Endothelial cell of umbilical vein (primary cell): ENCODE results near the gene A3GALT2. TPM values are rescaled to one million over a fixed set of nuclear protein-coding genes. Genes with fewer than 3 reads are reported as not detected.
"Not testable (repeated sequence)": the region's sequence is repeated elsewhere in the genome, so short reads cannot be mapped to it uniquely, and the experiment has no call there.

Experiments used
- BruUV-seq: library from RNA; stranded (reverse); fragments of 400-500 nt; replicated peaks from 2 replicates; lab custom pipeline; 2021; lab: Mats Ljungman, UMichigan
- CTCF ChIA-PET: fragments of 300-600, 350-600 bp; sonication (Branson Sonifier 250); formaldehyde crosslinking; loops from one replicate; lab custom pipeline; 2021; ENCODE audit warnings: antibody characterized with exemption, inconsistent platforms; lab: Charles Lee
- POLR2A ChIA-PET: fragments of 300-600, 350-600 bp; sonication (Branson Sonifier 250); formaldehyde crosslinking; loops from one replicate; lab custom pipeline; 2021; ENCODE audit warnings: antibody characterized with exemption, inconsistent platforms; lab: Charles Lee
- DNase-seq: peaks from one replicate; pipeline ENCODE4 v3.0.0-alpha.2; 2011; ENCODE audit warnings: low read depth, low spot score
- FAIRE-seq: peaks from 2 replicates; lab custom pipeline; 2011; peaks lifted over from hg19 to GRCh38; lab: Jason Lieb, UNC
- H2AFZ ChIP-seq: 2 replicates; pipeline ENCODE4 v1.6.0; 2012; ENCODE audit warnings: low read depth, low read length, control low read depth, inconsistent platforms
- H3K27ac ChIP-seq: 2 replicates; pipeline ENCODE4 v1.5.1; 2011; ENCODE audit warnings: low read depth, mild to moderate bottlenecking, control low read depth, low read length, moderate library complexity; ENCODE audit not compliant: insufficient read depth
- H3K27me3 ChIP-seq, 2 experiments: 2 replicates each; pipeline versions ENCODE4 v1.6.0 to v1.6.1; 2011; ENCODE audit warnings: low read length in 2 of 2, mixed read lengths in 1 of 2; ENCODE audit not compliant: control insufficient read depth in 2 of 2, insufficient read depth in 2 of 2
- H3K36me3 ChIP-seq, 2 experiments: 2 replicates in 1 of 2; 3 replicates in 1 of 2; pipeline ENCODE4 v1.5.1; 2011; ENCODE audit warnings: low read length in 2 of 2, mild to moderate bottlenecking in 1 of 2, moderate library complexity in 1 of 2; ENCODE audit not compliant: control insufficient read depth in 2 of 2, insufficient read depth in 2 of 2; ENCODE audit errors: extremely low read depth in 1 of 2
- H3K4me1 ChIP-seq: 3 replicates; pipeline ENCODE4 v1.5.1; 2011; ENCODE audit warnings: mild to moderate bottlenecking, low read length; ENCODE audit not compliant: control insufficient read depth, insufficient read depth; ENCODE audit errors: extremely low read depth
- H3K4me2 ChIP-seq: 2 replicates; pipeline ENCODE4 v1.6.1; 2011; ENCODE audit warnings: low read length, control low read depth, mixed read lengths; ENCODE audit not compliant: insufficient read depth
- H3K4me3 ChIP-seq, 3 experiments: fragments of 200-600 bp in 1 of 3; sonication (generic), shearing (Covaris generic) in 1 of 3; replicated peaks in 1 of 3; 2 replicates each; pipeline ENCODE4 v1.5.1; 2011 to 2016; ENCODE audit warnings: control low read depth in 3 of 3, low read length in 3 of 3, mild to moderate bottlenecking in 2 of 3, inconsistent platforms in 1 of 3, low read depth in 1 of 3, moderate library complexity in 1 of 3; ENCODE audit not compliant: insufficient read depth in 1 of 3
- H3K79me2 ChIP-seq: 2 replicates; pipeline ENCODE4 v1.6.0; 2012; ENCODE audit warnings: low read length, inconsistent platforms; ENCODE audit not compliant: control insufficient read depth, insufficient read depth
- H3K9ac ChIP-seq: replicated peaks from 2 replicates; pipeline ENCODE3; 2011; ENCODE audit warnings: low read length, control low read depth; ENCODE audit not compliant: insufficient read depth; ENCODE audit errors: extremely low read depth
- H3K9me1 ChIP-seq: replicated peaks from 3 replicates; pipeline ENCODE4 v1.6.0; 2011; ENCODE audit warnings: mild to moderate bottlenecking, low read length; ENCODE audit not compliant: control insufficient read depth, insufficient read depth; ENCODE audit errors: extremely low read depth
- H3K9me3 ChIP-seq: replicated peaks from 2 replicates; pipeline ENCODE4 v1.5.1; 2012; ENCODE audit warnings: low read length, inconsistent platforms; ENCODE audit not compliant: control insufficient read depth, insufficient read depth
- H4K20me1 ChIP-seq: replicated peaks from 2 replicates; pipeline ENCODE3; 2011; ENCODE audit warnings: mild to moderate bottlenecking, low read length; ENCODE audit not compliant: control insufficient read depth, insufficient read depth; ENCODE audit errors: extremely low read depth
- EZH2 ChIP-seq: IDR thresholded peaks from 2 replicates; pipeline ENCODE4 v1.6.1; 2012; ENCODE audit warnings: borderline replicate concordance, low read depth, mild to moderate bottlenecking, moderate library complexity, low read length, inconsistent platforms; ENCODE audit not compliant: severe bottlenecking
- FOS ChIP-seq: IDR thresholded peaks from 2 replicates; pipeline ENCODE4 v1.6.1; 2011; ENCODE audit warnings: mild to moderate bottlenecking, low read length, moderate library complexity, borderline replicate concordance; ENCODE audit not compliant: insufficient read depth
- GATA2 ChIP-seq: IDR thresholded peaks from 2 replicates; pipeline ENCODE4 v1.7.0; 2011; ENCODE audit warnings: low read depth, mild to moderate bottlenecking, moderate library complexity, mixed read lengths, low read length; ENCODE audit not compliant: insufficient read length, insufficient read depth
- JUN ChIP-seq: IDR thresholded peaks from 2 replicates; pipeline ENCODE4 v1.6.1; 2011; ENCODE audit warnings: borderline replicate concordance, low read depth; ENCODE audit not compliant: insufficient read length, insufficient read depth
- MYC ChIP-seq: IDR thresholded peaks from one replicate; pipeline ENCODE4 v1.6.1; 2011; ENCODE audit warnings: mild to moderate bottlenecking, low read depth, low read length
- POLR2A ChIP-seq: IDR thresholded peaks from 2 replicates; pipeline ENCODE4 v1.6.1; 2012; ENCODE audit warnings: low read depth, mild to moderate bottlenecking, control low read depth, low read length
- POLR2AphosphoS5 ChIP-seq: IDR thresholded peaks from 2 replicates; pipeline ENCODE4 v1.6.1; 2012; ENCODE audit warnings: low read depth, mild to moderate bottlenecking, control low read depth, low read length, moderate library complexity; ENCODE audit not compliant: insufficient read depth
- dilution Hi-C: fragments of 300-500 bp; cut with MboI; formaldehyde crosslinking; loops from one replicate; pipeline ENCODE4 v1.15.0; 2019; ENCODE audit warnings: low sequenced_read_pairs; ENCODE audit not compliant: extremely low pct_ligation_motif_present
- intact Hi-C: fragments of 100-400 bp; cut with micrococcal nuclease; formaldehyde crosslinking; loops from one replicate; pipeline ENCODE4 v1.10.0; 2022
- polyA plus RNA-seq, 4 experiments: library from polyadenylated mRNA; depleted of rRNA in 3 of 4; stranded (reverse) in 3 of 4; unstranded in 1 of 4; fragments of >200 nt; gene quantifications; 2 replicates each; pipeline versions ENCODE4 v1.2.1 to v1.2.3, GENCODE V29; 2011 to 2012; ENCODE audit warnings: missing spikeins in 1 of 4
- total RNA-seq: library from RNA; stranded (reverse); gene quantifications from 2 replicates; pipeline ENCODE4 v1.2.3, GENCODE V29; 2021
- TF ChIP-seq, protein P1 (sequence below): IDR thresholded peaks from 2 replicates; pipeline ENCODE4 v1.6.1; 2011; ENCODE audit not compliant: insufficient read depth, insufficient read length
- TF ChIP-seq, protein P2 (sequence below), 2 donors: IDR thresholded peaks; 1 replicate in 1 of 2; 2 replicates in 1 of 2; pipeline ENCODE4 v1.5.1; 2011; ENCODE audit warnings: low read length in 2 of 2, mild to moderate bottlenecking in 2 of 2, moderate library complexity in 2 of 2, control low read depth in 1 of 2, inconsistent platforms in 1 of 2, low read depth in 1 of 2; ENCODE audit not compliant: insufficient read depth in 1 of 2; ENCODE audit errors: extremely low read depth in 1 of 2

Gene A3GALT2
- total and polyA plus RNA-seq, 2 donors (not counting 3 experiments of a cell fraction or from before 2014, with no cell fraction given) = not detected

DNA sequence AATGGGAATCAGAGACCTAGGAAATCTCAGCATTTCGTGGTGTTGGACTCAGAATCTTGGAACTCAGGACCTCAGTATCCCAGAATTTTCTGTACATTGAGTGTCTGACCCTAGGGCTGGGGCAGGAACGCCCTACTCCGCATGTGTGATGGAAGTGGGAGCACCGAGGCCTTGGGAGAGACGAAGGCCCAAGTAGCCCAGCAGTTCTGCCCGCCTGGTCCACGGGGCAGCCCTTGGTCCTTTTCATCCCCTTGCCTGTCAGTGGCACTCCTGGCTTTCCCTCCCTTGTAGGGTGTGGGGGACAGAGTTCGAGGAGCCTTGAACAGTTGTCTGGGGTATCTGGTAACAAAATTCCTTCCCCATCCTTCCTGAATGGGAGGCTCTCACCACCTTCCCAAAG, 10.2 kb downstream of the A3GALT2 start:
- Histone ChIP-seq H3K36me3 (no peaks in the 10 kb centered on the region), H3K9me1 (no peaks in the 10 kb centered on the region), H3K9me3 (no peaks in the 10 kb centered on the region), H3K79me2 (no peaks in the 10 kb centered on the region), H3K27me3 (peaks cover 0 to 9% of the 10 kb centered on the region in 2 experiments), H3K4me1 (peaks cover 2% of the 10 kb centered on the region), H3K27ac (no peak overlapping the region), H4K20me1 (no peaks in the 10 kb centered on the region), H3K4me2 (no peak overlapping the region), H3K9ac (no peak overlapping the region), H3K4me3 (no peak overlapping the region), H2AFZ (no peak overlapping the region)
- TF ChIP-seq, protein P1, sequence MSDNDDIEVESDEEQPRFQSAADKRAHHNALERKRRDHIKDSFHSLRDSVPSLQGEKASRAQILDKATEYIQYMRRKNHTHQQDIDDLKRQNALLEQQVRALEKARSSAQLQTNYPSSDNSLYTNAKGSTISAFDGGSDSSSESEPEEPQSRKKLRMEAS = no peak
- no peak for TF ChIP-seq FOS
- TF ChIP-seq POLR2A = no peak
- no peak for TF ChIP-seq EZH2
- no peak for TF ChIP-seq POLR2AphosphoS5
- no peak for TF ChIP-seq MYC
- TF ChIP-seq, protein P2, sequence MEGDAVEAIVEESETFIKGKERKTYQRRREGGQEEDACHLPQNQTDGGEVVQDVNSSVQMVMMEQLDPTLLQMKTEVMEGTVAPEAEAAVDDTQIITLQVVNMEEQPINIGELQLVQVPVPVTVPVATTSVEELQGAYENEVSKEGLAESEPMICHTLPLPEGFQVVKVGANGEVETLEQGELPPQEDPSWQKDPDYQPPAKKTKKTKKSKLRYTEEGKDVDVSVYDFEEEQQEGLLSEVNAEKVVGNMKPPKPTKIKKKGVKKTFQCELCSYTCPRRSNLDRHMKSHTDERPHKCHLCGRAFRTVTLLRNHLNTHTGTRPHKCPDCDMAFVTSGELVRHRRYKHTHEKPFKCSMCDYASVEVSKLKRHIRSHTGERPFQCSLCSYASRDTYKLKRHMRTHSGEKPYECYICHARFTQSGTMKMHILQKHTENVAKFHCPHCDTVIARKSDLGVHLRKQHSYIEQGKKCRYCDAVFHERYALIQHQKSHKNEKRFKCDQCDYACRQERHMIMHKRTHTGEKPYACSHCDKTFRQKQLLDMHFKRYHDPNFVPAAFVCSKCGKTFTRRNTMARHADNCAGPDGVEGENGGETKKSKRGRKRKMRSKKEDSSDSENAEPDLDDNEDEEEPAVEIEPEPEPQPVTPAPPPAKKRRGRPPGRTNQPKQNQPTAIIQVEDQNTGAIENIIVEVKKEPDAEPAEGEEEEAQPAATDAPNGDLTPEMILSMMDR (IDR thresholded peaks at IDR 0.05; ENCODE audit: extremely low read depth in 1 of 2, insufficient read depth in 1 of 2, low read depth in 1 of 2, low read length in 2 of 2) = no peak
- TF ChIP-seq JUN = no peak
- TF ChIP-seq GATA2 = no peak
- intact Hi-C loops (no loop called here), dilution Hi-C loops (no loop called here)
- FAIRE-seq (no peak), DNase-seq (no peak)
- ChIA-PET CTCF (no interaction called here), POLR2A (no interaction called here)
- BruUV-seq = no TSS peak

DNA sequence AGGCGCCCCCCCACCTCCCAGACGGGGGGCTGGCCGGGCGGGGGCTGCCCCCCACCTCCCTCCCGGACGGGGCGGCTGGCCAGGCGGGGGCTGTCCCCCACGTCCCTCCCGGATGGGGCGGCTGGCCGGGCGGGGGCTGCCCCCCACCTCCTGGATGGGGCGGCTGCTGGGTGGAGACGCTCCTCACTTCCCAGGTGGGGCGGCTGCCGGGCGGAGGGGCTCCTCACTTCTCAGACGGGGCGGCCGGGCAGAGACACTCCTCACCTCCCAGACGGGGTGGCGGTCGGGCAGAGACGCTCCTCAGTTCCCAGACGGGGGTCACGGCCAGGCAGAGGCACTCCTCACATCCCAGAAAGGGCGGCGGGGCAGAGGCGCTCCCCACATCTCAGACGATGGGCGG, 11.5 kb downstream of the A3GALT2 start:
- H3K27ac ChIP-seq, CTCF ChIA-PET, H3K4me3 ChIP-seq, intact Hi-C loops, H4K20me1 ChIP-seq, H3K79me2 ChIP-seq, dilution Hi-C loops, H3K9ac ChIP-seq, H3K4me1 ChIP-seq, H3K4me2 ChIP-seq, H2AFZ ChIP-seq, BruUV-seq, POLR2A ChIA-PET, H3K9me3 ChIP-seq, H3K9me1 ChIP-seq, DNase-seq, H3K36me3 ChIP-seq, FAIRE-seq, H3K27me3 ChIP-seq: not testable (repeated sequence)
